ENCODE measurements around the gene NMNAT3.

Gene NMNAT3

DNA sequence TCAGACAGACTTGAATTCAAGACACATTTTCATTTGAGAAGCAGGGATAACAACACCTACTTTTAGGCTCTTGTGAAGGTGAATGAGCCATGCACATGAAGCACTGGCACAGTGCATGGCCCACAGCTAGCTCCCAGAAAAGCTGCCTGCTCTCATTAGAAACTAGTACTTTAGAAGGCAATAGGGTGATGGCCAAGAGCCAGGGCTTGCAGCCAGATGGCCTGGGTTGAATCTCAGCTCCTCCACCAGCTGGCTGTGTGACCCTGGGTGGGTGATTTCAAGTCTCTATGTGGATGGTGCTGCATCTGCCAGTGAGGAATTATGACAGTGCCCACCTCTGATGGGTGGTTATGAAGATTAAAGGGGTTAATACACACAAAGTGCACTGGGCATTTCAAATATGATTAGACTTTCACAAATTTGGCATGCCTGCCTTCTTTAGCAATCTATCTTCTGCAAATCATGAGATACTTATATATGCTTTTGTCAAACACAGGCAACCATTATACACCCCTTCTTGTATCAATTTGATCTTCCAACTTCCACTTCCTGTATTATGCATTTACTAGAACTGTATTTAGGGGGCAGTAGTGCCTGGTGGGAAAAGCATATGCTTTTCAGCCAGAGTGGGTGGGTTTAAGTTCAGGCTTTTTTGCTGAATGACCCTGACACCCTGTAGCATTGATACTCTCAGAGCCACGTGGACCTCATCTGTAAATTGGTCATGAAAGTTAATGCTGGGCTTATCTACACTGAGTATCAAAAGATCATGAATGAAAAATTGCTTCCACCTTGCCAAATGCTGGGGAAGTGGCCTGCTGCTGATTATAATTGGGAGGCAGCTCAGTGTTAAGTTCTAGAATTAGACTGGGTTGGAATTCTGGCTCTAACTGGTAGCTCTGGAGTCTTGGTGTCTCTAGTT is 103.5 kb downstream of the NMNAT3 start:
- DNase-seq: no peak

DNA sequence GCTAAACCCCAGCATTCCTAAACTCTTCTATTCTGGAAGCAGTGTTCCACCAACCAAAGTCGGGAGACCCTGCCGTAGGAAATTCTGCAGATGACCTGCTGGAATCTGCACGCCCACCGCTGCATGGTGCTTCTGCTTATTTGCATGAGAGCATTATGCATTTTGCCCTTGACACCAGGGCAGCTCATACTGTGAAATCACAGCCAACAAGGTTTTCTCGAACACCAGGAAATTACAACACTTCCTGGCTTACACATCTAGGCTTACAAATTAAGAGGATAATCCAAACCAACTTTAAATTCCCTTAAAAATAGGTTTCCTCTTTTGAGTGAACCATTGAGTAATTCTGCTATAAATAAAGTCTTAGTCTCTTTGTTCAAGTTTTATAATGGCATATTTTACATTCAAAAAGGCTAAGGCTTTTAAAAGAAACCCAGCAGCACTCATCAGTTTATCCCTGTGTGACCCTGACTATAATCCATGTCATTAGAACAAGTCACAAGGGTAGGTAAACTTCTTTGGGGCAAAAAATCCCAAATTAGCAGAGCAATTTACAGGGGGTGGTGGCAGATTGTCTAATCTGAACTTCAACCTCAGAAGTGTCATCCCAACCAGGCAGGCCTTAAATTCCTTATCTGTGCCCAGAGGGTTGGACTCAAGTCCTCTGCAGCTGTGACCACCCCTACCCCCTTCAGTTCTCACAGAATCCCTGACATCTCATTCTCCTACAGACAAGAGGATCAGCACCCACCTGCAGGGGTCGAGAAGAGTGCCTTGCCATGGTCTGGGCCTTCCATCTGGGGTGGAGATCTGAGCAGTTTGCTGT is 104.7 kb downstream of the NMNAT3 start:
- DNase-seq: no peak

DNA sequence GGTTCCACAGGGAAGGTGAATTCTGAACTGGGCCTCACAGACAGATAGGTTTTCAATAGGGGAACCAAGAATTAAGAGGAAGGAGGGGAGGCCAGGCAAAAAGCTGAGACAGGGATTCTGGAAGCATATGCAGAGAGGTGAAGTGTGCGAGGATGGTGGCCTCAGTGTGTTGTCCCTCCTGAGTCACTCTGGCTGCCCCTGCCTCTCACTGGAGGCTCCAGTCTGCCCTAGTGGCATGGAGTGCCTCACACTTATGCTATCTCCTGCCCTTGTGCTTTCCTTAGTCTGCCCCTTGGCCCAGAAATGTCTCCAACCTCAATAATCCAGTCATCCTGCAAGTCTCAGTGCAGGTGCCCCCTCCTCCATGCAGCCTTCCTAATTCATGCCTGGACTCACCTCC is 106.1 kb downstream of the NMNAT3 start:
- no peak for DNase-seq

DNA sequence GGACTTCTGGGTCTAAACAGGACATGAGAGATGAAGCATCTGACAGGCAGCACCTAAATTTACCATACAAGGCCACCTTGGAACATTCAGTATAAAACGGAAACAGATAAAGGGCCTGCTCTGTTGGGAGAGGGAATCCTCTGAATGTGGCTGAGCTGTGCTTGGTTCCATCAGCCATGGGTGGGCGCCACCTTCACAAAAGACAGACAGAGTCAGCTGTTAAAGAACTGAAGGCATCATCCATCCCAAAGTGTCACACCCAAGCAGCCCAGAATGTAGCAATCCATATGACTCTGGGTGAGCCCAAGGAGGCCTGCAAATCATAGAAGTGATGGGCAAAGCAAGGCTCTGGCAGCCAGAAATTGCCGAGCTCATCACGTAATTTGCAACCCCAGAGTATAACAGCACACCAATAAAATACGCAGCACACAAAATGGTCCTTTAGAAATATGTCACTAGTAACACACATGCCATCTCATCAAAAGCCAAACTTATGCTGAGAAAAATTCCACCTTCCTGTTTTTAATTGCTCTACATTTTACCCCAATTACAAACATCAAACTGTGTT is 113.4 kb downstream of the NMNAT3 start:
- DNase-seq: no peak

DNA sequence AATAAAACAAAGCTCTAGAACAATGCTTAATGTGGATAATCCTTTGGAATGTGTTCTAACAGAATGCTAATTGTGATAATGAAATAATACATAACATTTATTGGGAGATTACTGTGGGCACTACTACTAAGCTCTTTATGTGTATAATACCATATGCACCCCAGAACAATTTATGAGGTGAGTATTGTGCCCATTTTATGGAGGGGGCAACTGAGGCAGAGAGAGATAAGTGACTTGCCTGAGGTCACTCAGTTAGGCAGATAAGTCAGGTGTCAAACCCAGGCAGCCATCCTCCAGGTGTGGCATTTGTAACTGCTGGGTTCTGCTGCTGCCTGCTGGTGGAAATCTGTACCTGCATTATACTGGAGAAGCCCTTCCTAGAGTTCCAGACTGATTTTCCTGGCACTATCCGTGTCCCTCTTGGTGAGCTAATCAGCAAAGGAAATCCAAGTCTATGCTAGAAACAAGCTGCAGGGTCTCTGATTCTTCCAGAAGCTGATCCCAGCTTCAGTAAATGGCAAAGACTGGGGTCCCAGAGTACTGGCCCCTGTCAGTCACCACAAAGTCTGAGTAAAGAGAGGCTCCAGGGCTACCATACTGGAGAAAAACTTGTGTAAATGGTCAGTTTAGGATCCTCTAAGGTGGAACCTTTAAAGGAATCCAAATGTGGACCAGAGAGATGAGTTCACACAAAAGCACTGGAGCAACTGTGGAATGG is 115.7 kb downstream of the NMNAT3 start:
- no peak for DNase-seq

DNA sequence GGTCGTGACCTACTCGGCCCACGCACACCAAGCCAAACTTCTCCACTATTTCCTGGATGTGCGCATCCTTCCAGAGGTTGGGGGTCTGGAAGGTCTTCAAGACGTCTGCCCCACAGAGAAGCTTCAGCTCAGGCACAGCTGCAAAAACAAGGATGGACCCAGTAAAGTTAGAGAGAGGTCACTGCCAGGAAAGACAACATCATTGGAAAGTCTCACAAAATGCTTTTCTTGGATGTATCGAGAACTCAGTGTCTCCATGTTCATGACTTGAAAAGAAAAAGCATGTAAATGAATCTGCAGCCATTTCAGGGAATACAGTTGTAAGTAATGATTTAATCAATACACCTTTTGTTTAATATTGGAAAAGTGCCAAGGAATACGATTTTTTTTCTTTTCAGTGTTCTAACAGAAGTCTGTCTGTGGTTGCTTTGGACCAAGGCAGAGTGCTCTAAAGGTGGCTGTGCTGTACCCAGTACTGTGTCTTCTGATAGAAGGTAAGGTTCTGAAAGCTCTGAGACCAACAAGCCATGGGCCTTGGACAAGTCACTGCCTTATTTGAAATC is 116.4 kb downstream of the NMNAT3 start:
- no peak for DNase-seq

DNA sequence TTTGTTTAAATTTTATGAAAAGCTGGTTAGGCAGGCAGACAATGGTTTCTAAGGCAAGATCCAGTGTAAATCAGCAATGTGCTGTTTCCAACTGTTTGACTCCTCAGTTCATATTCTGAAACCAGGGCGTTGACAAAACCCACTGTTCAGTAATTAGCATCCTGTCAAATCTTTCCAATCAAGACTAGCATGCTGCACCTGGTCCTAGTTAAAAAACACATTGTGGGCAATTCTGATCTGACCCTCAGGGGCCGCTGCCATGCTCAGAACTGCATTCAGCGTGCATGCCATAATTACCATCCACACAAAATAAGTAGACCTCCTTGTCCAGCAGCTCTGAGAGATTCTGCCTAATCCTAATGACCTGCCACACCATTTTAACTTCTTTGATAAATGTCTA is 117.4 kb downstream of the NMNAT3 start:
- DNase-seq: peak; percentile 86

DNA sequence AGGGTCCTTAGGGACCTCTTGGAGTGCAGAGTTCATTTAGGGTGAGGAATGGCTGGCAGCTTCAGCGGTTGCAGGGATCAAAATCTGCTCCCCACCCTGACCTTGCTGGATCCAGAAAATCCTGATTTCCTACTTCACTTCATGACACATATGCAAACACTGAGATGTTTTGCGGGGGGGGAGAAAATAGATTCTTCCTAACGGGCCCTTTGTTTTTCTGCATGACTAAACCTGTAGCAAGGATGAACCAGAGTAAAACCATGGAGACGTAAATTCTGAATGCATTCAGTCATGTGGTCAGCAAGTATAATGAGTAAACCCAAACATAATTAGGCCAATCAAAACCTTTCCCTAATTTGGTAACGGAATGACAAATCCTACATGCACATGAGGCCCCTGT is 118.2 kb downstream of the NMNAT3 start:
- no peak for DNase-seq

DNA sequence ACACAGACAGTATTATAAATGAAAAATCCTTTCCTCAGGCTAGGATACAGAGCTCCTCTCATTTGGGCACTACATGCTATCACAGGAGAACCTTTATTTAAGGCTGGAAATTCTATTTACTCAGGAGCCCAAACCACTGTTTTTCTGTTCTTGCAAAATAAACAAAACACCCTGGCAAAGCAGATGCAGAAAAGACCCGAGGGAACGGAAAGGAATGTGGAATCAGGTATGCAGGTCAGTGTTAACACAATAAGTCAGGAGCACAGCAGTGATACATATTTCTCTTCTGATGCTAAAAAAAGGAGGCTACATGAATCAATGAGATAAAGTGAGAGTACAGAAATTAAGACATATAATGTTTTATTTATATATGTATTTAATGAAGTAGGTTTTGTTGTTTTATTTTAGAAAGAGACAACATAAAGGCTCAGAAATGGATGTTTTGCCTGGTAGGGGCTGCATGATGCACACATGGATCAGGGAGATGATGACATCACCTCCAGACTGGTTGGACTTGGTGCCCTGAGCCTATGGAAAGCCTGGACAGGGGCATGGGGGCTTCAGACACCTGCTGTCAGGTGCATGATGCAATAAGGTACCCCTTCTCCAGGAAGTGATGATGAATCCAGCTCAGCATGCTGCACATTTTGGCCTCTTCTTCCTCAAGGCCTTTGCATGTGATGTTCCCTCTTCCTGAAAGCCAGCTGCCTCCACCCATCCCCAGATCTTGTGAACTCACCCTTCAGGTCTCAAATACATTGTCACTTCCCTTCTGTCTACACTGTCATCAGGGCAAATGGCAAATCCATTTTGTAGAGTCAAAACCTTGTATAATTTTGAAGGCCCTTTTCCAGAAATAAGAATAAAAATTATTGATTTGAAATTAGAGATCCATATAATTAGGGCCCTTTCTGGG is 119.2 kb downstream of the NMNAT3 start:
- DNase-seq: no peak

DNA sequence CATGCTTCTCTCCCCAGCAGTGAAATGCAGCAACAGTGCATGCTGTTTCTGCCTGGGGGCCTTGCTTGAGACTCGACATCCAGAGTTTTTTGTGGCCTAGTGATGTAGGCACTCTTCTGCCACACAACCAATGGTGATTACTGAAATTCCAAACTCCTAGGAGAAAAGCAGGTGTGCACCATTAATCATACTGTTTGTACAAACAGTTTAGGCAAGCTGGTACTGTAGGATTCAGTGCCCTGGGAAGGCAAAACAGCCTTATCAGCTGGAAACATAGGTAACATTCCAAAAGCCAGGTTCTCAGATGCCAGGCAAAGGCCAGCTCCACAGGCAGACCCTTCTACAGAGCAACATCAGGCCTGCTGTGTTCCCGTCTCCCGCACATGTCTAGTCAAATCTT is 120.7 kb downstream of the NMNAT3 start:
- DNase-seq: no peak

DNA sequence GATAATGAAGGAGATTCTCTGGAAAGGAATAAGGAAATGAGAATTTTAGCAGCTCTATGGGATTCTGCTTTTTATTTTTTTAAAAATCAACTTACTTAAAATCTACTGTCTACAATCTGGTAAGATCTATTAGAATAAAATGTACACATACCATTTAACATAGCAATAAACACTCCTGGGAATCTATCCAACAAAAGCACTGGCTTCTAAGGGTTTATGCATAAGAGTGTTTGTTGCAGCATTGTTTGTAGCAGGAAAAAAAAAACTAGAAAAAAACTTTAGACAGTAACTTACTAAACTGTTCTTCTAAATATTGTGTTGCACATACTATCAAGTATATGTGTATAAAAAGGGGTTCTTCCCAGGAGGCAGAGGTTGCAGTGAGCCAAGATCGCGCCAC is 122.5 kb downstream of the NMNAT3 start:
- no peak for DNase-seq

DNA sequence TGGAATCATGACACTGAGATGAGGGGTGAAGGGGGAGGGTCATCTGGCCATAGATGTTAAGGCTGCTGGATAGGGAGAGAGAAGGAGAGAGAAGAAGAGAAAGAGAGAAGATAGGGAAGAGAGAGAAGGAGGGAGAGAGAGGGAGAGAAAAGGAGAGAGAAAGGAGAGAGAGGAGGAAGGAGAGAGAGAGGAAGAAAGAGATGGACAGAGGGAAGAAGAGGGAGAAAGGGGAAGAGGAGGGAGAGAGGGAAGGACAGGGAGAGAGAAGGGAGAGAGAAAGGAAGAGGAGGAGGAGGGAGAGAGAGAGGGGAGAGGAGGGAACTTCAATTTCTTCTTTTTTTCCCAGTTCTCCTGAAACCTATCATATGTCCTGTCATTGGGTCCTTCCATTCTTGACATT is 123.1 kb downstream of the NMNAT3 start:
- no peak for DNase-seq

DNA sequence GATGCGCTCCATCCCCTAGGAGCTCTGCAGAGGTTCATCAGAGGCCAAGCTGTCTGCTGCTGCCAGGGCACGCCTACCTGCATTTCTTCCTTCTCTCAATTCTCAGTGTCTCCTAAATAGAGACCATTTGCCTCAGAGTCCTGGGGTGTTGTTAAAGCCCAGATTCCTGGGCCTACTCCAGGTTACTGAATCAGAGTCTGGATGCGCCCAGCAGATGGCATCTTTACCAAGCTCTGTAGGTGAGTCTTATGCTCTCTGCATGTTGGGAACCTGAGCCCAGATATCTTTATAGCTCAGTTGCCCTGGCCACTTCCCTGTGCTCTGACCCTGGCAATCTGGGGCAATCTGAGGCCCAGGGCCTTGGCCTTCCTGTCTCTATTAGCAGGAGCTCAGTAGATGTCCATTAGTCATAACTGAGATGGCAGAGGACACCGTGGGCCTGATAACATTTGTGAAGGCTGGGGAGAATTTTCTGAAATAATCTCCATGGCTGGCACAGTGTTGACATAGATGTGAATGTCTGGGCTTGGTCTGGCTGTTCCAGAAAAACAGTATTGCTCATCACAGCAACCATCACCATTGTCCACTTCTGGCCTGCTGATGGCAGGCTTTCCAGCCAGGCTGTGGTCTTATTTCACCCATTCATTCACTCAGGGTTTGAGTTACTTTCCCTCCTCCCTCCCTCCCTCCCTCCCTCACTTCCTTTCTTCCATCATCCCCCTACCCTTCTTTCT is 125.0 kb downstream of the NMNAT3 start:
- no peak for DNase-seq

DNA sequence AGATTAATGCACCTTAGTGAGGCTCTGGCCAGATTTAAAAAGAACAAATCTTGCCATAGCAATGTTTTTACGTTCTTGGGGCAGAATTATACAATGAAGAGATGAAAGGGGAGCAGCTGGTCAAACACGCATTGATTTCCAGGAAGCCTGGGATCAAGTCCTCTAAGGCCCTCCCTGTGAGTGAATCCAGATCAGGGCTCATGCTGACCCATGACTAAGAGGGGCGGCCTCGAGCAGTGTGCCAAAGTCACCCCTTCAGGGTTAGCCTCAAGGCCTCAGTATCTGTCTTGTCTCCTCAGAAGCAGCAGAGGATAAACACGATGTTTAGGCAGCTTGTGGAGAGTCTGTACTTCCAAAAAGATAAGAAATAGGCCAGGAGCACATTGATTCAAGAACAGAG is 129.0 kb downstream of the NMNAT3 start:
- DNase-seq: no peak

DNA sequence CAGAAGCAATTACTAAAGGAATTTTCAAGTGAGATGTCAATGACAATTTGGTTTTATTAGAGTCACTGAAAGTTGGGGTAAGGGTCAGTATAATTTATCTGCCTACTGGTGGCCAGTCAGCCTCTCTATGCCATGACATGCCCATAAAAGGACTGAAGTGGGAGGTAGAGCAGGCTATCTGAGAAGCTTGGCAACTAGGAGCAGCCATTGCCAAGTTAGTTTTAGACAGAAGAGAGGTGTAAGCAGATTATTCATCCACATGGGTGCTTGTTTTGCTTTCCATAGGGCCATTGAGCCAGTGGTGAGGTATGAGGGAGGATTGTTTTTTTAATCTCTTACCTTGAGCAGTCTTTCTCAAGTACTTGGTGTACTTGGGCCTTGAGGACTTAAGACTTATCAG is 130.1 kb downstream of the NMNAT3 start:
- no peak for DNase-seq

DNA sequence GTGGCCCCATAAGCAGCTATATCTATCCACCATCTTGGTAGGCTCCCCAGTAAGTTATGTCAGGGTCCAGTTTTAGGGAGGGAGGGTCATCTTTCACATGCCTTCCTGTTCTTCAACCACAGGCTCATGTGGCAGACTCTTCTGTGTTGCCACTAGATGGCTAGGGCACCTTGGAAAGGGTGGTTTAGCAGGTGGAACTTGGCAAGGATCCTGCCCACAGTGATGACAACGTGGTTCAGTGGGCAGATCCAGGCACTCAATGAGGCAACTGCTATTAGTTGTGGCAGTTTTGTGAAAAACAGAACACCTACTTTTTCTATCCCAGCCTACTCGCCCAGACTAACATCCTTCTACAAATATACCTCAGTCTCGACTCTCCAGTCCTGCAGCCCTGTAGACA is 131.0 kb downstream of the NMNAT3 start:
- no peak for DNase-seq

DNA sequence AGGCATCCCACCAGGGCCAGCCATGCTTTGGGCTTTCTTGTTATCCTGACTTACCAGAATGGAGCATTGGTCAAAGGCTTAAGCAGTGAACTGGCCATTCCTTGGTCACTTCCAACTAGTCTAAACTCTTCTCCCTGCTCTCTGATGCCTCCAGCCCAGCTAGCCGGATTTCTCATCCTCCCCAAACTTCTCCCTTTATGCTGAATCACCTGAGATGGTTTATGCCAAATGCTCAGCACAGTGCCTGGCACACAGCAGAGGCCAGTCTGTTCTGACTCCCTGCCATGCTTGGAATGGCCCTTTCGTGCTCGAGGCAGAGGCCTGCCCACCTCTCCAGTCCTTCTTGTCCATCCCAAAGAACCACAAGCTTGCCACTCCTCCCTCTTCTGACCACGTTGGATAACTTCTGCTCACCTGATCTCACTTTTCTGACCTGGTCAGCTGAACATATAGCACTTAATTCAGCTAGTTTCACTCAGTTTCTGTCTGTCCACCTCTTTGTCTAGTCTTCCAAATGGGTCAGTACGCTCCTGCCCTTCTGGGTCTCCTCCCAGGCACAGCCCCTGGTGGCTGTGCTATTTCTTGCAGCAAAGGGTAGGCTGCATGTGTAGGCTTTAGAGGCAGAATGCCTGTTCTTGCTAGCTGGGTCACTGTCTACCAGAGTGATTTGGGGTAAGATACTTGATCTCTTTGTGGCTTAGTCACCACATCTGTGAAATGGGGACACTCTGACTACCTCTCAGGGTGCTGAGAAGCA is 136.1 kb downstream of the NMNAT3 start:
- DNase-seq: no peak

DNA sequence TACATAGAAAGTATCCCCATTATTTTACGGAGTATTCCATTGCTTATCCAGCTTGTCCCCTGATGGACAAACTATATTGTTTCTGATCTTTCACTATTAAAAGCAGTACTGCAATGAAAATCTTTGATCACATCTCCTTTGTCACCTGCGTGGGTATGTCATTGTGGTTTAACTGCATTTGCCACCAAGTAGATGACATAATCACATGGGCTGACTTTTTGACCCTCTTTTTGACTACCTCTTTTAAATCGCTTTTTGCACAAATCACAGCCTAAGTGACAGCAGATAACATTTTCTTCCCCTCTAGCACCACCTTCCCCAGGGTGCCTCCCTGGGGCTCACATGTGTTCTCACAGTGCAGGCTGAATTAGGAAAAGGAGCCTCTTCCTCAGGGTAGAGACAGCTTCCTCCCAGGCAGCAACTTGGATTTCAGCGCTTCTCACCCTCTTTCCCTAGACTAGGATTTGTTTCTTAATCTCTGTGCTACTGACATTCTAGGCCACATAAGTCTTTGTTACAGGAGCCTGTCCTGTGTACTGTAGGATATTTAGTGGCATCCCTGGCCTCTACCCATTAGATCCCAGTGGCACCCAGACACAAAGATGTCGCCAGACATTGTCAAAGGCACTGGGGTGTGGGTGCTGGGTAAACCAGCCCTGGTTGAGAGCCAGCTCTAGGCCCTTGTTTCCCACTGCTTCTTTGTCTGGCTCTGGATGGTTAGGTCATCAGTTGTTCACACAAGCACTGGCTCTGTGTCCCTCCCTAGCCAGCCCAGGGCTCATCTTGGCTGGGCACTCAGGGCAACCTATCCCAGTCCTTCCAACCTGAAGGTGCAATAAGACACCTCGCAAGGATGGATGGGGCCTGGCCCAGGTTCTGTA is 136.9 kb downstream of the NMNAT3 start:
- DNase-seq: no peak

DNA sequence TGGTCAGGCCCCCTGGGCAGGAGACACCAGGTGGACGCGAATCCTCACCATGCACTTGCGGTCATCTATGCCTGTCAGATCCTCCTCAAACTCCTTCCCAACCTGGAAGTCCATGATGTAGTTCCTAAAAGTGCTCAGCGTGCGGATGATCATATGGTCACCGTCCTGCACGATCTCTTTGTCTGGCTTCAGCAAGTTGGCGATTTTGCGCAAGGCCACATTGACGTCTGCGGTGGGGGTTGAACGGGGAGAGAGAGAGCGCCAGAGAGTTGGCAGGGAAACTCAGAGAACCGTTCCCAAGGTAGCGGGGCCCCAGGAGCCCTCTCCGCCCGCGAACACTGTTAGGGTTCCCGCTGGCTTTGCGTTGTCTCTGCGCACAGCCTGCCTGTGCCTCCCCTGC is 139.0 kb downstream of the NMNAT3 start:
- no peak for DNase-seq
